Measurements from ENCODE around the gene ATP2B2.

Gene ATP2B2

DNA sequence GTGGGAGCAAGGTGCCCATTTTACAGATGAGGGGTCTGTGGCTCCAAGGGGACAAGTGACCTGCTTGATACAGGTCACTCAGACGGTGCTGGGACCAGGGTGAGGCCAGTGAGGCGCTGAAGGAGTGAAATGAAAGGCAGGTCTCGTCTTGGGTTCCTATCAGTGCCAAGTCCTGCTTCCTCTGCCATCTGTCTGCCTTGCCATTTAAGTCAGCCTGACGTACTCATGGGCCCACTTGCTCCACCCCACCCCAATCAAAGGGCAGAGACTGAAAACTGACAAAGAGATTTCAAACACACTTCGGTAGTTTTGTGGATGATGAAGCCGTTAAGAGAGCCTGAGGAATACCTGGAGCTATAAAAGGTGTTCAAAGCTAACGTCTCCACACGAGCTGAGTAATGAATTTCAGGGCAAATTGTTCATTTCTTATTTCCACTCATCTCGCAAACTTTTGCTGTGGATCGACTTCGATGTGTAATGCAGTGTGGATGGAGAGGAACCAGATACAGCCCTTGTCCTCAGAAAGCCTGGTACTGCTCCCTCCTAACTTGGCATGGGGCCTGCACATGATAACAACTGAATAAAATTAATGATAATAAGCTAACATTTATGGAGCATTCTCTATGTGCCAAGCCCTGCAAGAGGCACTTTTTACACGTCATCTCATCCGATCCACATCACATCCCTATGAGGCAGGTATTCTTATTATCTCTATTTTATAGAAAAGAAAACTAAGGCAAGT lies 36.6 kb downstream of the ATP2B2 start:
- DNase-seq: no peak

DNA sequence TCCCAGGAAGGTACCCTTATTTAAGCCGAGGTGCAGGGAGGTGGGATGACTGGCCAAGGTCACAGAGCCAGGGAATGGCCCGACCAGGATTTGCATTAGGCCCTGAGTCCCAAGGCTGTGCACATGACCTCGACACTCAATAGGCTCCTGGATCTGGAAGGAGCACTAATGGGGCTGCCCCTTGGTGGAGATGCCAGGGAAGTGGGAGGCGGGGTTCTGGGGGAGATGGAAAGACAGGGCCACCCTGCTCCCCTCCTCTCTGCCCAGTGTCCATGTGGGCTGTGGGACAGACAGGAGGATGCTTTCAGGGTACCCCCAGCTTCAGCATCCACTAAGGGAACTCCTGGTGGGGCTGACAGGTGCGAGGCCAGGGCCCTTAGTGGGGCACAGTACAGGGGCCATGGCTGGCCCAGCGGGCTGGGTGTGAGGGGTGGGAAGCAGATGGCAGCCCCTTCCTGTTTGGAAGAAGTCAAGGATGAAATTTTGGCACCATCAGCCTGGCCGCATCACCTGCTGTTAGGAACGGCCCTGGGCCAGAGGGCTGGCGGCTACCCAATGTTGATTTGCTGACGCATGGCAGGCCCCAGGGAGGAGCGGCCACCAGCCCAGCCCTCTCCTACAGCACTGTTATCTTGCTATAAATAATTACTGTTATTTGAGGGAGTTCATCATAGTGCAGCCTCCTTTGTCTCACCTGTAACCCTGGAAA lies 37.3 kb downstream of the ATP2B2 start:
- DNase-seq: no peak

DNA sequence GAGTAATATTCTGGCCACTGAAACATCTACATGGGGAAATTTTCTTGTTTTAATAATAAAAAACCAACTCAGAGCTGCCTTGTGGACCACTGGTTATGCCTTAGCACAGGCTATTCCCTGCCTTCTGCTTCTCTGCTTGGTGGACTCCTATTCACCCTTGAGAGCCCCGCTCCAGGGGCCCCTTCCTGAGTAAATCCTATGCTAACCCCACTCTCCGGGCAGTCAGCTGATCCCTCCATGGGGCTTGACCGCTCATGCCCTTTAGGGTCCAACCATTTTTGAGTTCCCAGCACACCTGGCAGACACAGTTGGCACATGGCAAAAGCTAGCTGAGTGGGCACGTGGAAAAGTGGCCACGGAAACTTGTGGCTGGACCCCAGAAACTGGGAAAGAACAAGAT lies 38.2 kb downstream of the ATP2B2 start:
- DNase-seq: no peak

DNA sequence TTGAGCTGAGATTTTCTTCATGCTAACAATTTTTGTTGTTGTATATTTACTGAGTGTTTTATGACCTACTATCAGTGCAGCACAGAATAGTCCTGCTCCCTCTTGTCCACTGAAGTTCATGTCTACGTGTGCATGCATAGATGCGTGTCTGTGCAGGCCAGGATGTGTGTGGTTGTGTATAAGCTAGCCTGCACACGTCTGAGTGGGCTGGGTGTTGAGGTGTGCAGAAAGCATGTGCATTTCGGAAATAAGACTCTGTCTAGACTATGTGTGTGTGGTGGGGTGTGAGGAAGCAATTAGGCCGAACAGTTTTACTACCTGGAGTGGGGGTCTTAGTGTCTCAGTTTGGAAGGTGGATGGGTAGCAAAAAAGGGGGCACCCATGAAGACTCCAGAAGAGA lies 39.2 kb downstream of the ATP2B2 start:
- DNase-seq: no peak

DNA sequence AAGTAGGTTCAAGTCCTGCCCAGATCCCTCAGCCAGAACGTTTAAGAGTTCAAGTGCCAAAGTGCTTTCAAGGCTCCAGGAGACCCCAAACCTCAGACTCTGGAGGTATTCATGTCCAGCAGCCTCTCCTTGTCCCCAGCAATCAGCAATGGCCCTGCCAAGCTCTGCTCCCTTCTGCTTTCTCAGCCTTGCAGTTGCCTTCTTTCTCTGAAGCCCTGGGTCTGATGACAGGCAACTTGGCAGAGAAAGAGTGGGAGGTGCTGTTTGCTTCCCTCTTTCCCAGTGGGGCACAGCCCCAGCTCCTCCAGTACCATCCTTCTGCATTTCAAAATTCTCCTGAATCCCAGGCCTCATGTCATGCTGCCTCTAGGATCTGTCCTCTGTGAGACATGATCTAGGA lies 40.2 kb downstream of the ATP2B2 start:
- DNase-seq: no peak

DNA sequence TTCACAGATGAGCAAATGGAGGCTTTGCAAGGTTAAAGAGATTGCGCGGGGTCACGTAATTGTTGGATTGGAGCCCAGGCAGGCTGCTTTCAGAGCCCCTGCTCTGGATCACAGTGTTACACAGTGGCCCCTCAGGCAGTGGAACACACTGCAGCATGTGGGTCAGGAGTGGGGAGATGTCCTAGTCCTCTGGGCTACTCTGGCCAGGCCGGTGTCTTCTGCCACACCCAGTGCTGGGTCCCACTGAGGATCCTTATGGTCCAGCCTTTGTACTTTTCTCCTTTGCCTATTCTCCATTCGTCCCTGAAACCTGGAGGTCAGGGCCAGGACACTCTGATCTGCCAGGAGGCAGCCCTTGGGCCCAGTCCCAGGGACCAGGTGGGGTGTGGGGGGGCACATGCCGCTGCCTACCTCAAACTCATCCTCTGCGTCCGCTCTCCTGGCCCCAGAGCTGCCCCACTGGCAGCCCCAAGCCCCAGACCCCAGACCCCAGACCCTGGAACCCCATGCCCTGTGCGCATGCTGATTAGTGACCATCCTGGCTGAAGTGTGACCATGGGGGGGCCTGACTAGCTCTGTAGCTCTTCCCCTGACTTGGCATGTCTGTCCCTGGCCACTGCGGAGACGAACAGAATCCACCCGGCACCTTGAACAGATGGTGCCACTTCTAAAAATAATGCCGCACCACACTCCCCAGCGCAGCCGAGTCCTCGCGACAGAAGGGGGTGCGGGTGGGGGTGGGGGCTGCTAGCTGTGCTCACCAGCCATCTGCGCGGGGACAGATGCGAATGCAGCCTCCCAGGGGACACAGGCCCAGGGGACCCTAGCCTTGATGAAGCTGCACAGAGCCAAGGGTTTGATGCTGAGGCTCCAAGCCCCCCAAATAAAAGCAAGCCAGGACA lies 41.6 kb downstream of the ATP2B2 start:
- DNase-seq: no peak

DNA sequence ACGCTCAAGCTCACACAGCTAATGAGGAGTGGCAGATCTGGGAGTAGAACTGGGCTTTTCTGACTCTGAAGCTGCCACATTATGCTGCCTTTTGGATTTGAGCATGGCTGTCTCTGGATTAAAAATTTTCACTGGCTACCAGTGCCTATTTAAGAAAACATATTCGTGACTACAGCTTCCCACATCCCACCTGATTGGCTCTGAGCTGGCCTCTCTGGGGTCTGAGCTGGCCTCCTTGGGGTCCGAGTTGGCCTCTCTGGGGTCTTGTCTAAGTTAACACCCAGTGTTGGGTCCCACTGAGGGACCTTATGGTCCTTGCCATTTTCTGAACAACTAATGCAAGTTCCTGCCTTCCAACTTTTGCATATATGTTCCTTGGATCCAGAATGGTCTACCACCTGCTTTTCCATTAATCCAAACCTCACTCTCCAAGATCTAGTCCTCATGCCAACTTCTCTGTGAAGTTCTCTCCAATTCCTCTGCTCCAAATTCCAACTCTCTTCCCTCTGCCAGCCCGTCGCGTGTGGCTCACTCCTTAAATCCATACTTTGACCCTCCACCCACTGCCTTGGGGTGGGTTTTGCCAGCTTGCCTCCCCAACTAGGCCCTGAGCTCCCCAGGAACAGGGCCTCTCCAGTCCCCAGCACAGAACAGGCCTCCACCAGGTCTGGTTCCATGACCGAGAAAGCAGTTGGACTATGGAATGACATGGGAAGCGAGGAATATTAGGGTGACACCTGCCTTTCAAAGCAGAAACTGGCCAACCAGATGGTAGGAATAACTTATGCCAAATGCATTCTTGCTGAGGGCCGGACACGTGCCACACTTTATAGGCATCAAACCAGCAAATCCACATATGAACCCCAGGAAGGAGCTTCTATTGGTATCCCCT lies 42.5 kb downstream of the ATP2B2 start:
- DNase-seq: no peak

DNA sequence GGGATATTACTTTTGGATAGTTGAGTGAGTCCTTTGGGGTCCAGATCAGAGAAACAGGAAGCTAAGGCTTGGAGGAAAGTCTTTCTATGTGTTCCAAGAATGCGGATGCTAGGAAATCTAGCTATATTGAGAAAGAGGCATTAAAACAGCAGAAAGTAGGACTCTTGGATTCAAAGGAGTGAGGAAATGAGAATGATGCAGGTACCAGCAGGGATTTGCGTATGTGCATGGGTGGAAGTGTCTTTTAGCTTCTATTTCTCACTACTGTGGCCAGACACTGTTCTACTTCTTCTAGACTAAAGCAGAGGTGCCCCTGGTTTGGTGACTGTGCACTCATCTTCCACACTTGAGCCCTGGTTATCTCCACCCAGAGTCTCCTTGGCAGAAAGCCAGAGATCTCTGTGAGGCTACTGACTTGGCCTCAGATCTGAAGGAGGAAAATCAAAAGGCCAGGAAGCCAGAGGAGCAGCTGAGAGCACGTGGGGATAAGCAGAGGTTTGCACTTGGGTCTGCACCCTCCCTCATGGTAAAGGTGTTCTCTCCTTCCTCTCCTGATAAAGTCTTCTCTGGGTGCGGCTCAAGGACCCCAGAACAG lies 44.3 kb downstream of the ATP2B2 start:
- no peak for DNase-seq

DNA sequence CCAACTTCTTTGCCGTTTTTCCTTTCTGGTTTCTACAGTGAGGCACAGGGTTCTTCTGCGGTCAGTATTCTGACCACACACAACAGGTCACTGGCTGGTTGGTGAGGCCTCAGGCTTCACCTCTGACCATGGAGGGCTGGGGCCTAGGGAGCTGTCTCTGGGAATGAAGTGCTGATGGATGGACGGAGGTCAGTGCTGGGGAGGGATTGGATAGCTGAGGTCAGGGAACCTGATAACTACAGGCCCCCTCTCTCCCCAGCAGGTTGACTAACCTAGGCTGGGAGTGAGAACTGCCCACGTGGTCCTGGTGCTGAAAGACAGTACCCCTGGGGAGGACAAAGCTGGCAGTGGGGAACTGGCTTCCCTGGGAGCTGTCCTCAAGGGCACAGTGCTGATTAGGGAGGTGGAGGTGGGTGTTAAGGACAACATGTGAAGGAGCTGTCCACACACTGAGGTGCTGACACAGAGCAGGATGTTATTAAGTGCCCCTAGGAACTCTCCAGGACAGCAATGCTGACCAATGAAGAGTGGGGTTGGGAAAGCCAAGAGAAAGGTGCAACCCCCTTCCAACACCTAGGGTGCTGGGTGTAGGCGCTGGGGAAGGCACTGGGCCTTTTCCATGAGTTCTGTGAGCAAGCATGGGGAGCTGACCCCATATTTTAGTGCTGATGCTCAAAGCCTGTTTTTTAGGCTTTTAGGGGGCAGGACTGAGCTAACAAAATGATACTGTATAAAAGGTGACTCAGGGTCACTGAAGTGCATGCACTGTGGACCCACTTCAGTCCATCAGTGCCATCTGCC lies 45.2 kb downstream of the ATP2B2 start:
- peak; percentile 27 for DNase-seq

DNA sequence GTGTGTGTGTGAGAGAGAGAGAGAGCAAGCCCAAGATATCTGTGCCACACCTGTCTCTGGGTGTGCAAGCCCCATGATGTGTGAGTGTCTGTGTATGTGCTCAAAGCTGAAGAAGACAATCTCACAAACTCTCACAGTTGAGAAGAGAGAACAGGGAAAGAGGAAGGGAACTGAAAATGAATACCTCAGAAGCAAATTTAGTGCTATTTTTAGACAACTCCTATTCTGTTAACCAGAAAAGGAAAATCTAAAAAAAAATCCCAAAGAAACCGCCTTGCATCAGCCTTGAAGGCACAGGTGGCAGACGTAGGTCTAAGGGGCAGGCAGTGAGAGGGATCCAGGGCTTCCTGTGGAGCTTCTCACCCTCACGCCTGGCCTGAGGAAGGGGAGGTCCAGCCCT lies 47.8 kb downstream of the ATP2B2 start:
- no peak for DNase-seq

DNA sequence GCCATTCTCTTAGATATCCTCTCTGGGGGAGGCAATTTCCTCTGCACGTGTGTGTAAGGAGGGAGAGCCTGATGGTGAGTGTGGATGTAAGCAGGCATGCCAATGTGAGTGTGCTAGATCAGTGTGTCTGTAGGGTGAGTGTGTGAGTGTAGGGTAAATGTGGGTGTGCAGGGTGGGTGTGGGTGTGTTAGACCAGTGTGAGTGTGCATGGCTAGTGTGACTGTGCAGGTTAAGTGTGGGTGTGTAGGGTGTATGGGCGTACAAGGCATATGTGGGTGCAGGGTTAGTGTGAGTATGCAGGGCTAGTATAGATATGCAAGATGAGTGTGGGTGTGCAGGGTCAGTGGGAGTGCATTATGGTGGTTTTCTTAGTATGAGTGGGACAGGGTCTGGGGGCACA lies 48.4 kb downstream of the ATP2B2 start:
- DNase-seq: no peak

DNA sequence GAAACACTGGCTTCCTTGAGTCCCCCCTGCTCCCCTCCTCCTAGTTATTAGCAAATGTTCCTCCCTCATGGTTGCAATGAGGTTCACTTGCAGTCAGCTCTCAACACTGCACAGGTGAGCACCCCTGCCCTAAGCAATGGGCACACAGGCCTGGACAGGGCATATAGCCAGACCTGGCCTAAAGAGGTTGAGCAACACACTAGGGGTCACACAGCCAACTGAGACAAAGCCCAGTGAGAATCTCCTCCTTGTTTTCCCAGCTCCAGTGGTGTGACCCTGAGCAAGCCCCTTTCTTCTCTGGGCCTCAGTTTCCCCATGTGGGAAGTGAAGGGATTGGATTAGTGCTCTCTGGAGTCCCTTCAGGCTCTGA lies 49.9 kb downstream of the ATP2B2 start:
- no peak for DNase-seq

DNA sequence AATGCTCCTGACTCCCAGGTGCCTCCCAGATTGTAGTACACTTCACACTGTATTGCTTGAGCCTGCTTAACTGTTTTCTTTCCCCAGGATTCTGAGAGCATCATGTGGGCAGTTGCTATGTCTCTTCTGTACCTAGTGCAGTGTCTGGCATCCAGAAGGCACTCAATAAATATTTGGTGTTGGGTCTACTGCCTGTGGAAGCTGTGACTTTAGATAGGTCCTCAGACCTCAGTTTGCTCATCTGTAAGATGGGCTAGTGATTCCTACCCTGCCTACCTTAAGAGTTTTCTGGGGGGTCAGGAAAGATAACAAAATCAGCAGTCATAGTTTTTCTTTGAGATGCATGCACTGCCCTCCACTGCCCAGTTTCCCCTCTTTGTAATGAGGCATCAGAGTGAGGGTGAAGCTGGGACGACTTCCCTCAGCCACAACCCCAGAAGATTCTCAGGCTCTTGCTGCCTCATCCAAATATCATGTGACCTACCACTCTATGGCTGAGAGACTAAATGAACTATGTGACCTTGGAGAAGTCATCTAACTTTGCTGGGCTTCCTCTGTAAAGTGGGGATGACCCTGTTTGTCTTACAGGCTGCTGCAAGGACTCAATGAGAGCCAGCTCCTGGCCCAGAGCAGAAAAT lies 50.4 kb downstream of the ATP2B2 start:
- DNase-seq: no peak

DNA sequence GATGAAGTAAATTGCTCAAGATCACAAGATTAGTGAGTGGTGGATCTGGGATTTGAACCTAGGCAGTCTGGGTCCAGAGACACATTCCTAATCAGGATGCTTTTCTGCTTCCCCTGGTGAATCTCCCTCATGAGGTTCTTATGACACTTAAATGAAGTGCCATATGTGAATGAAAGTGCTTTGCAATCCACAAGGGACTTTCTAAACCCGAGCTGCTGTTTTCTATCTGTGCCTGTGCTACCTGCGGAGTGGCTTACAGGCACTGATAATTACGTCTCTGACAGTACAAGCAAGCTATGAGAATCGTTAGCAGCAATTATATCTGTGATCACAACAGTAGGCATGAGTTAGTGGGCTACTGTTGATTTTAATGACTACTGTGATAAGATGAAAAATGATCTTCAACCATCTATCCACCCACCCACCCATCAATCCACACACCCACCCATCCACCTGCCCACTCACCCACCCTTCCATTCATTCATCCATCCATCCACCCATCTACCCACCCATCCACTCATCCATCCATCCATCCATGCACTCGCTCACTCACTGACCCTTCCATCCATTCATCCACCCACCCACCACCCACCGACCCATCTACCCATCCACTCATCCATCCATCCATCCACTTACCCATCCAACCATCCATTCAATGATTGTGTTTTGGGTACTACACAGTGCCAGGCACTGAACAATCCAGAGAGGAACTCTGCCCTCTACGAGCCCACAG lies 51.8 kb downstream of the ATP2B2 start:
- DNase-seq: no peak

DNA sequence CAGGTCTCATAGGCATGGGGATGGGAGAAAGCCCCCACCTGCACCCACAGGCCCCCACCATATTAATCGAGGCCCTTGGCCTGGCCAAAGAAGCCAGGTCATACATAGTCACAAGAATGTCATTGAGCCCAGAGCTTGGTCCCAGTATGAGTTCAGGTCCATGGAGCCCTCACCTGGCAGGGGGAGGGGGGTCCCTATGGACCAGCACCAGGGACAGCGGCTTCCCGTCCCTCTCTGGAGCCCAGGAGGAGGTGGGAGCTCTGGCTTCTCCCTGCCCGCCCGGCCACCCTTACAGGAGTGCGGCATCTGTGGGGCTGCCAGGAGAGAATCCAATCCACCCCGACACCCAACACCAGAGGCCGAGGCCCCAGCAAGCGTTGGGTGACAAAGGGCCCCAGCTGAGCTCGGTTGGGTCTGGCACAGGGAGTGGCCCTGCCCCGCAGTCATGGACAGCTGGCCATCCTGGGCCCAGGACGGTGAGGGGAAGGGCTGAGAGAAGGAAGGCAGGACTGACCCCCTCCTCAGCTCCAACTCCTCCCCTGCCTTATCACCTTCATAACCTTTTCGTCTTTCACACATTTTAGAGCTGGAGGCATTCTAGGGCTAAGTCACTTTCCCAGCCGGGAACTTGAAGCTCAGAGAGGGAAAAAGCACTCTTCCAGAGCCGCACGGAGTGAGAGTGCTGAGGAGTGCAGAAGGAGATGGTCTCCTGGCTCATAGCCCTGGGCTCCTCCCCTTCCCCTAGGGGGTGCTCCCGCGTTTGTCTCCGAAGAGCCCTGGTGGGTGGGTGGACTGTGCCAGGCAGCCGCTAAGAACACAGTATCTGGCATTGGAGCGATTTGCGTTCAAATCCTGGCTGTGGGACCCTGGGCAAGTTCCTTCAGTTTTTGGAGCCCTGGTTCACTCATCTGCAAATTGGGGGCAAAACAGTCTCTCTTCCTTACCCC lies 54.6 kb downstream of the ATP2B2 start:
- DNase-seq: no peak

DNA sequence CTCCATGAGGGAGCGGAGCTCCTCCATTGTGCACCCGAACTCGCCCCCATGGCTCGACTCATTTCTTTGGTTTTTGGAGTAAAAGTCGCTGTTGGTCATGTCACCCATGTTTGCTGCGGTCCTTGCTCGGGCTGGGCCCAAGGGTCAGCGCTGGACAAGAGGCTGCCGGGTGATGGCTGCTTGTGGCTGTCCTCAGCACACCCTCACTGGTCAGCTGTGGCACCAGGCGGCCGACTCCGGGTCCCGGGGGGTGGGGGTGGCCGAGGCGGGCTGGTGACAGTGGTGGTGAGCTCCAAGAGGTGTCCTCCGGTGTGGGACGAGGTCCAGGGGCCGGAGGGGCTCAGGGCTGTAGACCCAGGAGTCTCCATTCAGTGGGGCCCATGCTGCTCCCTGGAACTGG lies 56.0 kb downstream of the ATP2B2 start:
- DNase-seq: no peak

DNA sequence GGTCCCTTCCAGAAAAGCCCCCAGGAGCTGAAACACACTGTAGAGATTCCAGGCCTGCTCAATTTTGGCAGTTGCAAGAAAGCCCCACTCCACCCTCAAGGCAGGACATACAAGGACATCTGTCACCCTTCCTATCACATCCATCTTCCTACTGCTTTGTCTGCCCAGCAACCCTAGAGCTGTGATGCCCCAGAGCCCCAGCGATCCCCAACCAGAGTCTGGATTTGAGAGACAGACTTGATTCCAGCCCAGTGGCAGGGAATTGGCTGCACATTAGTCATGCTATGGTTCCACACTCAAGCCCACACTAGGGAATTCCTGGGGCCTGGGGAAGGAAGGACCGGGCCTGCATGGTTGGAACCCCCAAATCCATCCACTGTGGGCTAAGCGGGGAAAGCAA lies 56.8 kb downstream of the ATP2B2 start:
- DNase-seq: no peak

DNA sequence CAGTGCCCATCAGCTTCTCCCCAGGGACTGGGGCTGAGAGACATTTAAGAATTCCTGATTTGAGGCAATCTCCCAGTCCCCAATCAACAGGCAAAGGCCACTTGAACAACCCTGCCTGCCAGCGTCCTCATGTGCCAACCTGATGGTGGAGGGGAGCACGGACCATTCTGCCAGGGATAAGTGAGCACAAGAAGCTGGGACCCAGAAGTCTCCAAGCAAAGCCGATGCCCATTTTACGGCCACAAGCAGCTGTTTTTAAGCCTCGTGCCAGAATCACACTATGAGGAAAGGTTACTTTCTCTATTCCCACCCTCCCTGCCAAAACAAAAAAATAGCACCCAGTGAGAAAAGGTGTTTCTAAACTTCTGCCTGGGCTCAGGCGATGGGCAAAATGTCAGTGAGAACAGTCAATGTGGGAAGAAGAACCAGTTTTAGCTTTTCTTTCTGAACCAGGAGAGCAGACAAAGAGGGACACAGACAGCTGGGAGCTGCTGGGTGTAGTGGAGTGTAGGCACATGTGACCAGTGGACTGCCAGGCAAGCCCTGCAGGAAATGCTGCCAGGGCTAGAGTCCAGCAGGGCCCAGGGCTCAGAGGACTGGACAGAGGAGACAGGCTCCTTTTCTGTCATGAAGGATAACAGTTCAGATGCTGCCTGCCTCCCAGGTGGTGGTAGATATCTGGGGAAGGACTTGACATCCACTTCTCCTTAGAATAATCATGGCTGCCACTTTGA lies 57.7 kb downstream of the ATP2B2 start:
- DNase-seq: no peak
